DOHH2 (cell line): ENCODE measurements around the gene OPA3.

Experiments
- EZH2phosphoT487 ChIP-seq: fragments of 200-600 bp; sonication (generic); IDR thresholded peaks from 2 replicates; pipeline ENCODE4 v1.6.1; 2017; ENCODE audit warnings: borderline replicate concordance, mild to moderate bottlenecking, antibody characterized with exemption, low read length, moderate library complexity, mixed read lengths
- TF ChIP-seq, protein P1 (sequence below): fragments of 200-600 bp; sonication (generic); IDR thresholded peaks from one replicate; pipeline ENCODE4 v1.5.1; 2014; ENCODE audit warnings: antibody characterized with exemption, mild to moderate bottlenecking, low read depth, low read length; ENCODE audit not compliant: poor library complexity, severe bottlenecking

DNA sequence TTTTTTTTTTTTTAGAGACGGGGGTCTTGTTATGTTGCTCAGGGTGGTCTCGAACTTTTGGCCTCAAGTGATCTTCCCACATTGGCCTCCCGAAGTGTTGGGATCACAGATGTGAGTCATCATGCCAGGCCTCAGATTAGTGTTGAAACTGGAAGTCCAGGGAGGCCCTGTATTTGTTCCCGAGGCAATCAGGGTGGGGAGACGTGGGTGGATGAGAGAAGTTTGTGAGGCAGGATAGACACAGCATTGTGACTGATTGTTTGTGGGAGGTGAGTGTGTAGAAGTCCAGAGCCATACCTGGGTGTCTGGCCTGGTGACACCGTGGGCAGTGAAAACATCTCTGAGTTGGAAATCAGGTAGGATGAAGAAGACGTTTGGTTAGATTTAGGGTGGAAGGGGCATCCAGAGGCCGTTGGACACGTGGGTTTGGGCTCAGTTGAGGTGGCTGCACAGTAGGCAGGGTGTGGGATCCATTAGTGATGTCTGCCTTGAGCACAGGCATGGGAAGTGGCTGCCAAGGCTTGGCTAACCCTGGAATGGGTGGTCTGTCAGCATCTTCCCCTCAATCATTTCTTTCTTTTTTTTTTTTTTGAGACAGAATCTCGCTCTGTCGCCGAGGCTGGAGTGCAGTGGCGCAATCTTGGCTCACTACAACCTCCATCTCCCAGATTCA lies 100.2 kb downstream of the OPA3 start:
- TF ChIP-seq, protein P1, sequence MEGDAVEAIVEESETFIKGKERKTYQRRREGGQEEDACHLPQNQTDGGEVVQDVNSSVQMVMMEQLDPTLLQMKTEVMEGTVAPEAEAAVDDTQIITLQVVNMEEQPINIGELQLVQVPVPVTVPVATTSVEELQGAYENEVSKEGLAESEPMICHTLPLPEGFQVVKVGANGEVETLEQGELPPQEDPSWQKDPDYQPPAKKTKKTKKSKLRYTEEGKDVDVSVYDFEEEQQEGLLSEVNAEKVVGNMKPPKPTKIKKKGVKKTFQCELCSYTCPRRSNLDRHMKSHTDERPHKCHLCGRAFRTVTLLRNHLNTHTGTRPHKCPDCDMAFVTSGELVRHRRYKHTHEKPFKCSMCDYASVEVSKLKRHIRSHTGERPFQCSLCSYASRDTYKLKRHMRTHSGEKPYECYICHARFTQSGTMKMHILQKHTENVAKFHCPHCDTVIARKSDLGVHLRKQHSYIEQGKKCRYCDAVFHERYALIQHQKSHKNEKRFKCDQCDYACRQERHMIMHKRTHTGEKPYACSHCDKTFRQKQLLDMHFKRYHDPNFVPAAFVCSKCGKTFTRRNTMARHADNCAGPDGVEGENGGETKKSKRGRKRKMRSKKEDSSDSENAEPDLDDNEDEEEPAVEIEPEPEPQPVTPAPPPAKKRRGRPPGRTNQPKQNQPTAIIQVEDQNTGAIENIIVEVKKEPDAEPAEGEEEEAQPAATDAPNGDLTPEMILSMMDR, result no peak
- TF ChIP-seq EZH2phosphoT487, result no peak
